NCI-H2171 (cell line): ENCODE data around the gene UBTD1.
"Not testable (repeated sequence)": the region's sequence is repeated elsewhere in the genome, so short reads cannot be mapped to it uniquely, and the experiment has no call there.

Source experiments
- DNase-seq: peaks from one replicate; lab custom pipeline; 2025; lab: John Stamatoyannopoulos, UW

The UBTD1 gene

DNA sequence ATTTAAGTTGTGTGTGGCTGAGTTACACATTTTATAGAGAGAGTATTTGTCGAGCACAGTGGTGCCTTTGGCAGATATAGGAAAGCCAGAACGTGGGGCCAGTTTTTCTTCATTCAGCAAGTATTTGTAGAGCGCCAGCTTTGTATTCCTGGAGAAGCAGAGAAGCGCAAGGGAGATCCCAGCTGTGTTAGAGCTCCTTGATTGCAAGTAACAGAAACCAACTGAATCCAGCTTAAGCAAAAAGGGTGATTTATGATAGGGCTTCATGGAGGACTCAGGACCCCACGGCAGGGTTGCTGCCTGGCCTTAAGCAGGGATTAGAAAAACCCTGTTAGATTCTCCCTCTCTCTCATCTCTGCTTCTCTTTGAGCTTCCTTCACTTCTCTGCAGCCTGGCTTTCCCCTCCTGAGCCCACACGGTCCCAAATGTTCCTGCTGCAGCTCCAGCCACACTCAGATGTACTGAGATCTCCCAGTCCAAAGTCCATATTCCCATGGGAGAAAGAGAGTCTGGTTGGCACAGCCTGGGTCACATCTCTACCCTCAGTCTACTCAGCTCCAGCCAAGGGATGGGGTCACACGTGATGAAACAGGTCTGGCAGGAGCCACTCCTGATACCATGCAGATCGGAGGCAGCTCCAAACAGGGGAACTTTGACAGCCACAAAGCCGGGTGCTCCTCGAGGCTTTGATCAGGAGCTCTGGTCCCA is 16.7 kb downstream of the UBTD1 start:
- no peak for DNase-seq

DNA sequence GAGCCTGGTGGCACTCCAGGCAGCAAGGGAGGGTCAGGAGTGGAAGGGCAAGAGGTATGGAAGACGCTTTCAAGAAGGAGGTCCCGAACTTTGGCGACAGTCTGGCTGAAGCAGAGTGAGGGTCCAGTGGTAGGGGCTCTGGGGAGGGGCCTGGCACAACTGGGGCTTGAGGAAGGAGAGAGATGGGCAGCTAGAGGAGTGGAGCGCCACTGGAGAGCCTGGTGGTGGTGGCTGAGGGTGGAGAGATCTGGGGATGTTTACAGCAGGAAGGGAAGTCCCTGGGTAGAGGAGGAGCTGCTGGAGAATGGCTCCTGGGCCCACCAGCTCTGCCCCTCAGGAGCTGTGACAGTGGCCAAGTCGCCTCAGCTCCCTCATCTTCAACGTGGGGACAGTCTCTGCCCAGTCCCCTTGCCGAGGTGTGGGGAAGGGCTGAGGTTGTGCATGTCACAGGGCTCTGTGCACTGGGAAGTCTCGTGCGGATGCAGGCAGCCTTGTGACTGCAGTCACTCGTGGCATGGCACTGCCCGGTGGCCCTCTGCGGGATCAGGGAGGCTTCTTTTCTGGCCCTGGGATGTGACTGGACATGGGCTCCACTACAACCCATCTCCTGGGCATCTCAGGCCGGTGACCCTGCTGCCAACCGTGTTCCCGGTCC is 18.5 kb downstream of the UBTD1 start:
- no peak for DNase-seq

DNA sequence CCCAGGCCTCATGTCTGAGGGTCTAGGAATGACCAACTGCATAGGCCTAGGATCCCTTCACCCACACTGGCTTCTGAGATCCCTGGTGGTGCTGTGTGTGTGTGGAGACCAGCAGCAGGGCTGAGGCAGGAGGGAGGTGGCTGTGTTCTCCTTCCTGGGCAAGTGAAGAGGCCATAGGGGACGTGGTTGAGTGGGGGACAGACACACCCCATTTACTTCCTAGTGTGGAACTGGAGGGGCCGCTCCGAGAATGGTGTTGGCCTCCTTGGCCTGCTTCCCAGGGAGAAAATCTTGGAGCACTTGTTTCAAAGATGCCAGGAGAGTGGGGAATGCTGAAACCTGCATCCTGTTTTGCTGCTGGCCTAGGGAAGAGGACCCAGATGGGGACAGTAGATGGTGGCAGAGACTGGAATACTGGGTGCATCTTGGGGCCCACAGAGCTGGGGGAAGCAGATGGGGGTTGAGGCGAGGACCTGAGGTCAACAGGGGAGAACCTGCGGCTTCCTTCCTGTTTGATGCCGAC is 19.1 kb downstream of the UBTD1 start:
- DNase-seq = no peak

DNA sequence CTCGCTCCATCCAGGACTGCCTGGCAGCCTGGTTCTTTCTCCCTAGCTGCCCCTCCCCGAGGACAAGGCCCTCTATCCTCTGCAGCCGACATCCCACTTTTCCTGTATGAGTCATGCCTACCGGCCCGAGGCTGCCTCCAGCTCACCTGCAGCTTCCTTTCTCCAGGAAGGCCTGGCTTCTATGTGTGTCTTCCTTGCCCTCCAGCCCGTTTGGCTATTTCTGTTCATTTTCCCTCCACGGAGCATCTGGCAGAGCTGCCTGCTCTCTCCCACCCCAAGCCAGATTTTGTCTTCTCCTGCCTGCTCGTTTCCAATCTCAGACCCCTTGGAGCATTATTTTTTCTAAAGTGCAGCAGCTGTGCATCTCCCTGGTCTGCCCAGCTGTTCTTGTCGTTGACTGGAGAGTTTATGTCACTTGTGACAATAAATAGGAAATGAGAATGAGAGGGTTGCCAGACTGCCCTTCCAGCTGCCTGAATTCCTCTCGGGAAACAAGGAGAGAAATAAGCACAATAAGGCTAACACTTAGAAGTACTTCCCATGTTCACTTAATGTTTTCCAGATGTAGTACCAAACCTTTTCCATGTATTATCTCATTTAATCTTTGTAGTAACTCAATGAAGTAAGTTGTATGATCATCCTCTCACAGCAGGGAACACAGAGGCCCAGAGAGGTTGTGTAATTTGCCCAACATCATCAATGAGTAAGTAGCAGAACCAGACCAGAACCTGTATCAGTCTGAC is 19.7 kb downstream of the UBTD1 start:
- DNase-seq = peak; percentile 10

DNA sequence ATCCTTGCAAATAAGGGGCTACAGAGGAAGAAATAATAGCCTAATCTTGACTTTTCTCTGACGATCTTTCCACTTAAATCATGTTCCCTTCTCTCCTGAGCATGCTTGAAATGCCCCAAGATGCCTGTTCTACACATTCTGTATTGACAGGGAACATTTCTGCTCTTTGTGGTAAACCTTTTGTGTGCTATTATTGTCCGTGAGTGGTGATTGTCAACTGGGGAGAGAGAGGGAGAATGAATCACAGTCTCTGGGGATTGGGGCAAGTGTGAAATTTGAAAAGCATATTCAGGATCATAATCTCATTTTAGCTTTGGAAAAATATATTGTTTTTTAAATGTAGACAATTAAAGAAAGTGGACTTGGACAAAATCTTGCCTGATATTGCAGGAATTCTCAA is 20.6 kb downstream of the UBTD1 start:
- no peak for DNase-seq

DNA sequence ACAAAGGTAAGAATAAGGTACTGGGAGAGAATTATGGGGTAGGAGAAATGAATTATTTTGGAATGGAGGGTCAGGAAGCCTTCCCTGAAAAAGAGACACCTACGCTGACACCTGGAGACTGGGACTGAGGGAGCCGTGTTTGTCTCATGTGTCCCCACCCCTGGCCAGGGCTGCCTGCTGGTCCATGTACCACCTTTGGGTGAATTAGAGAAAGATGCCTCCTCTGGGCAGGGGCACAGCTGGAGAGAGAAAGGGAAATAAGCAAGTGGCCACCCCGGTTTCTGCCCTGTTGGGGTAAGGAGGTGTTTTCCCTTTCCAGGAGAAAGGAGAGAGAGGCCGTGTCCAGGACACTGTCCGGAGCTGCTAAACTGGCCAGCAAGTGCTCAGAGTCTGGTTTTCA is 21.8 kb downstream of the UBTD1 start:
- DNase-seq = no peak

DNA sequence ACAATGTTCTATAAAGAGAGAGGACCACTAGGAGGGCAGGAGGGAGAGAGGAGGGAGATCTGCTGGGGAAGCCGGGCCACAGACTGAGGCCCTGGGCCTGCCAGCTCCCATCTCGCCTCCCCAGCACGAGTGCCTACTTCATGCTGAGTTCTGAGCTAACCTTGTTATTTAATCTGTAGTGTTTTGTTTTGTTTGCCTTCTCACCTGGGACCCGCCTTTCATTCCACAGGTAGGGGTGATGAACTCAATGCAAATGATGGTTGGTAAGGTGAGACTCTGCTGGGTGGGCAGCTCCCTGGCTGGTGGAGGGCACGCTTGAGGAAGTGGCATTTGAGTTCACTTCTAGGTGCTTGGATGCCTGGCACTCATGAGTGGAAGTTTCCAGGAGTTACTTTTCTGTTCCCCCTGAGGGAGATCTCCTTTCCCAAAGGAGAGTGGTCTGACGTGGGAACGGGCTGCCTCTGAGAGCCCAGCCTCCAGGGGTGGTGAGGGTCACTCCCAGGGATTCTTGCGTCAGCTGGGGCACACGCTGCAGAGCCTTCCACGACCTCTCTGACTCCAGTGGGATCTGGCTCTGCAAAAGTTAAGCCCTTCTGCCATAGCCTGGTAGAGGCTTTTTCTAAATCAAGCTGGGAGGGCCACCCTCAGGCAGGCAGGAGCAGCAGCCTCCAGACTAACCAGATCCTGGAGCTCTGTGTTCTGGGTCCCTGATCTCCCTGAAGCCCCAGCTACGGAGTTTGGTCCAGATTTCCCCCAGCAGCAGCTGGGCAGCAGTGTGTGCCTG is 22.4 kb downstream of the UBTD1 start:
- no peak for DNase-seq

DNA sequence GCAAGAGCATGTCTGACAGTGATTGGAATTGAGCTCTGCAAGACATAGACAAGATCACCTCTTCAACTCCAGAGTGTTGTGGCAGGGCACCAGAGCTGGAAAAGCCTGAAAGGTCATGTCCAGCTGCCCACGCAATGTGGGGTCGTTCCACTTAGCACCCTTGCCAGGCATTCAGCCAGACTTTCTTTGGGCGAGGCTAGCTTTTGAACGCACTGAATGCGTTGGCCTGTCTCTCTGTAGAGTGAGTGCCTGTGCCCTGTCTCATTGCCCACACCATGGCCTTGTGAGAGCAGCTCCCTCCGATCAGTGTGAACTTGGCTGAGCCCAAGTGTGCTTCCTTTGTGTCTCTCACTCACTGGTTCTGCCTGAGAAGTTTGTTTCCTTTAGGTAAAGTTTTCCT is 23.3 kb downstream of the UBTD1 start:
- no peak for DNase-seq

DNA sequence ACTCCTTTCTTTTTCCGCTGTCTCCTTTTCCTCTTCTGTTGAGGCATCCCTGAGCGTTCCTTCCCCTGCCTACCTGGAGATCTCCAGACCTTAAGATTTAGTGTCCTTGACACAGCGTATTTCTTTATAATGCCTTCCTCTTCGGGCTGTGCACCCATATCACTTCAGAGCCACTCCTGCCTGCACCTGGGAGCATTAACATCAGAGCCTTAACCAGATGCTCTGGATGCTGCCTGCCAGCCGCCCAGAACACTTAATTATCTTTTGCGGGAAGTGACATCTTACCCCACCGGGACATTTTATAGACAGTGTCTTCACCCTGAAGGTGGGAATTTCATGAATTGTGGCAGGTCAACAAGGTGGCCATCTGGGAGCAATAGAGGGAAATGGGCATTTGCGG is 24.2 kb downstream of the UBTD1 start:
- DNase-seq = no peak

DNA sequence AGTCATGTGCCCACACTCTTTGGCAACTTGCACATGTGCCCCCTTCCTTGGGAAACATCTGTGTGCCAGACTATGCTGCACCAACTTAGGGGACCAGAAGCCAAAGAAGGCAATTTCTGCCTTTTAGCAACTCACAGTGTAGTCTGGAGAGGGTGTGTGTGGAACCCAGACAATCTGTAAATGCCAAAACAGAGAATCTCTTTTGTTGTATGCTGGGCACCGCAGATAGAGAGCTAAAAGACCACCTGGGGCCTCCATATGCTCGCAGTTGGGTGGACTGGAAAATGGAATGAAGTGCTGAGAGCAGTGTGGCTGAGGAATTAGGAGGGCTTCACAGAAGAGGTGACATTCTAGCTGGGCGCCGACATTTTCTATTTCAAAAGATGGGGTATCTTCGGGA is 26.4 kb downstream of the UBTD1 start:
- no peak for DNase-seq

DNA sequence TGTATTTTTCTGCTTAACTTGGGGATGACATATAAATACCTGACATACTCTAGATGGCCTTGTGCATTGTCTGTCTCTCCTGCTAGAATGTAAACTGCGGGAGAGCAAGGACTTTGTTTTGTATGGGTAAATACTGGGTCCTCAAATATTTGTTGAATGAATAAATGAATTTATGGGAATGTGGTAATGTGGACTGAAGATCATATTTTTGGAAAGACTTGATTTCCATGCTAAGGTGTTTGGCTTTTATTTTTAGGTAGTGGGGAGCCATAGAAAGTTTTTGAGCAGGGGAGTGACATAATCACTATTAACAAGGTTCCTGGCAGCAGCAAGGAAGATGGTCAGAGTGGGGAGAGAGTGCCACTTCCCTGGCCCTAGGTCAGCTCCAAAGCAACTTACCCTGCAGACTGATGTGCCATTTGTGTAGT is 27.0 kb downstream of the UBTD1 start:
- no peak for DNase-seq

DNA sequence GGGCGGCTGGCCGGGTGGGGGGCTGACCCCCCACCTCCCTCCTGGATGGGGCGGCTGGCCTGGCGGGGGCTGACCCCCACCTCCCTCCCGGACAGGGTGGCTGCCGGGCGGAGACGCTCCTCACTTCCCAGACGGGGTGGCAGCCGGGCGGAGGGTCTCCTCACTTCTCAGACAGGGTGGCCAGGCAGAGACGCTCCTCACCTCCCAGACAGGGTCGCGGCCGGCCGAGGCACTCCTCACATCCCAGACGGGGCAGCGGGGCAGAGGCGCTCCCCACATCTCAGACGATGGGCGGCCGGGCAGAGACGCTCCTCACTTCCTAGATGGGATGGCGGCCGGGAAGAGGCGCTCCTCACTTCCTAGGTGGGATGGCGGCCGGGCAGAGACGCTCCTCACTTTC is 30.2 kb downstream of the UBTD1 start:
- DNase-seq = not testable (repeated sequence)

DNA sequence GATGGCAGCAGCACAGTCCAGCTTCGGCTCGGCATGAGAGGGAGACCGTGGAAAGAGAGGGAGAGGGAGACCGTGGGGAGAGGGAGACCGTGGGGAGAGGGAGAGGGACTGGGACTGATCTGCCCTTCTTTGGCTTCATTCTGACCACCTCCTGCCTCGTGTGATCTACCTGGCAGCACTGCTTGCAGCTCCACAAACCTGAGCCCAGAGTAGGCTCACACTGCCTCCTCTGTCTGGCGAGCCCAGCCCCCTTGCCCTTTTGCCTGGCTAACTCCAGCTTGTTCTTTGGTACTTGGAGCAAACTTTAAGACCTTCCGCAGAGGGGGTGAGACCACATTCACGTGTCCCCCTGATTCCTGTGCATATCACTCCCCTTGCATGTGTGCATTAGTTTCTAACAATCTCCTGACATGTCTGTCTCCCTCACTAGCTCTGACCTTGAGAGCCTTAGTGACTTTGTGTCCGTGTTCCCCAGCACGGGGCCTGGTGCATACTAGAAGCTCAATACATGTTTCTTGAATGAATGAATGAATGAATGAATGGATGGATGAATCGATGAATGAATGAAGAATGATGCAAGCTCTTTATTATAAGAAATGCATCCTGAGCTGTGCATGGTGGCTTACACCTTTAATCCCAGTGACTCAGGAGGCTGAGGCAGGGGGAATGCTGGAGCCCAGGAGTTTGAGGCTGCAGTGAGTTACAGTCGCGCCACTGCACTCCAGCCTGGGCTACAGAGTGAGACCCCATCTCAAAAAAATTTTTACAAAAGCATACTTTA is 31.2 kb downstream of the UBTD1 start:
- DNase-seq = no peak

DNA sequence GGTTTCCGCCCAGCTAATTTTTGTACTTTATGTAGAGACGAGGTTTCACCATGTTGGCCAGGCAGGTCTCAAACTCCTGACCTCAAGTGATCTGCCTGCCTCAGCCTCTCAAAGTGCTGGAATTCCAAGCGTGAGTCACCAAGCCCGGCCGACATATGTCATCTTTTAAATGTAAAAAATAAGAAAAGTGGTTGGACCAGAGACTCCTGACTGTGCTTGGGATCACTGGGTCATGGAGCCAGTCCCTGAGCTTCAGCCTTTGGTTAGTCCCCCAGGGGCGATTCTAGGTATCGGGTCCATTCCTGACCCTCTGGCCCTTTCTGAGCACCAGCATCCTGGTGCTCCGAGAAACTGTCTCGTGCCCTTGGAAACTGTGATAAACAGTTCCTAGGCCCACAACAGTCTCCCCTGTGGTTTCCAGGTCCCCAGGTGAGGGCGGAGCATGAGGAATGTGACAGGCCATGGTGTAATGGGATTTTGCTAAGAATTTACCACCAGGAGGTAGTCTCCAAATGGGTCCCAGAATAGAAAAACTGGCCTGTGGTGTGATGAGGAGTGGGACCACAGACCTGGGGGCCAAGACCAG is 32.8 kb downstream of the UBTD1 start:
- no peak for DNase-seq

DNA sequence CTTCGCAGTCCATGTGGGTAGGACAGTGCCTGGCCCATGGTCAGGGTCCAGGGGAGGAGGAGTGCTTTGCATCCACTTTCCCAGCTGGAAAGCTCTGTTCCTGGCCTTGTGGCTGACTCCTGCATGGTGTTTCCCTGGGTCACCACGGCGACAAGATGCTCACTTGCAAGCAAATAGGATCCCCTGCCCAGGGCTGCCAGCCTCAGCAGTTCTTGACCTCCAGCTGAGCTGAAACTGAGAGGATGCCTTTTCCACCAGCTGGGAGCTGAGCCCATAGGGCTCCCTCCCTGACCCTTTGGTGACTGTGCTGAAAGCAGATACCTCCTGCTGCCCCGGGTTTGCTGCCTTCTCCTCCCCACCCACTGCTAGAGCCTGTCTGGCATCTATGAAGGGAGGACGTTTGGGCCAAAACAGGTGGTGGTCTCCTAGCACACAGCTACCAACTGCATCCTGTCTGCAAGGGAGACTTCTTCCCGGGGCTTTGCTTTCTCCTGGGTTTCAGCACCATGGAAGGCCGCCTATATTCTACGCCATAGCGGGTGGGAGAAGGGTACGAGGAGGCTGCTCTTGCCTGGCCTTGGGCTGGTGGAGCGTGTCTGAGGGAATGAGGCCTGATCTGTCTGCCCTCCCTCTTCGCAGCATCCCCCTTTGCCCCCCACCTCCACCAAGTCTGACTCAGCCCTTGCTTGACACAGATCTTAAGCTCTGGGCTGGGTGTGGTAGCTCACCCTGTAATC is 34.4 kb downstream of the UBTD1 start:
- no peak for DNase-seq

DNA sequence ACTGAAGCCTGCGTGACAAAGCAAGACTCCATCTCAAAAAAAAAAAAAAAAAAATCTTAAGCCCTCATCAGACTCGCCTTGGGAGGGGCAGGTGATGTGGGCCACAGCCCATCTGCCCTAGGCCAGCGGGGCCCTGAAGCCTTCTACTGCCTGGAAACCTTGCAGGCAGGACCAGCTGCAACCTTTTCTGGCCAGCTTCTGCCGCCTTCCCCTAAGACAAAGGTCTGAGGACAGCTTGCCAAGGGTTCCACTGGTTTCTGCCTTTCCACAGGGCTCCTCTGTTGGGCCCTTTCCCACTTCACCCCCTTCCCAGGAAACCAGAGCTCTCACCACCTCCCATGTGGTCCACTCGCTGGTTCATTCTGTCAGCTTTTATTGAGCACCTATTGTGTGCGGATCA is 35.2 kb downstream of the UBTD1 start:
- DNase-seq = no peak

DNA sequence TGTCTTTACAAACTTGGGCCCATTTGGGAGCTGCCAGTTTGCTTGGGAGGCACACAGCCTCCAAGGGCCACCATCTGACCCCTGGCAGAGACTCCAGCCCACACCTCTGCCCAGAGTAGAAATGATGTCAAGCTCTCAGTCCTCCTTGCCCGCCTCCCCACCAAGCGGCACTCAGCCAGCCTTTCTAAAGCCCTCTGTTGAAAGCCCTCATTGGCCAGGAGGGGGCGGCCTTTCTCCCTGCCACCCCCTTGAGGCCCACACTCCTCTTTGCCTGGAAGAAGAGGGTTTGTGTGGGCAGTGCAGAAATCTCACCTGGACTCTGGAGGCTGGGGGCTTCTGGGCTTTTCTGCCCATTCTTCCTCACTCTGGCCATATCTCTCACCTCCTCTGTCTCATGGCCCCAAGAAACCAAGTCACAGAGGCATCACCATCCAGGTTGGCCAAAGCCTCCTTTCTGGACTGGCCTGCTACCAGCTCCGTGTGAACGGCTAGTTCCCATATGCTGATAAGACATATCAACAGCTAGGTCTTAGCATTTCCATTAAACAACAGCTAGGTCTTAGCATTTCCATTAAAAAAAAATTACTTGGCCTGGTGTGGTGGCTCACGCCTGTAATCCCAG is 36.1 kb downstream of the UBTD1 start:
- DNase-seq = no peak

DNA sequence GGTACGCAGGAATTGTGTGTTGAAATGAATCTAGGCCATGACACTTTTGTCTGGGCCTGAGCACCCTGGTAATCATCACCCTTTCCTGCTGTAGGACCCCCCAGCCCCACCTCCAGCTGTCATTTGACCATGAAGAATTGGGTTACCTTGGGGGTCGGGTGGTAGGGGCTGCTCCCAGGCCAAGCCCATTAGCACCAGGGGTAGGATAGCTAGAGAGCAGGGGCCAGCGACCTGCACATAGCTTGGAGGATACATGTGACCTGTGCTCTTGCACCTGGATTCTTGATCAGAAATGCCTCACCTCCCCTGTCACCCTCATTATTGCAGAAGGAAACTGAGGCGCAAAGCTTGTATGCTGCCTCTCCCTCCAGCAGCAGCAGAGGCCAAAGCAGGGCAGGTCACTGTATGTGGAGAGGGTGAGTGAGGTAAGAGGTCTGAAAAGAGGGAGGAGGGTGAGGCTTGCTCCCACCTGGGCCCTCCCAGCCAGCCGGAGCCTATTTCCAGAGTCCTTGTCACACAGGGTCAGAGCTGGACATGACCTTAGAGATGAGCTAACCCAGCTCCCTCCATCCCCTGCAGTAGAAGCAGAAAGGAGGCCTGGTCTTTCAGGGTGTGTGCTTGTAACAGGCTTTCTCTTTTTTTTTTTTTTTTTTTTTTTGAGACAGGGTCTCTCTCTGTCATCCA is 38.6 kb downstream of the UBTD1 start:
- DNase-seq = no peak

DNA sequence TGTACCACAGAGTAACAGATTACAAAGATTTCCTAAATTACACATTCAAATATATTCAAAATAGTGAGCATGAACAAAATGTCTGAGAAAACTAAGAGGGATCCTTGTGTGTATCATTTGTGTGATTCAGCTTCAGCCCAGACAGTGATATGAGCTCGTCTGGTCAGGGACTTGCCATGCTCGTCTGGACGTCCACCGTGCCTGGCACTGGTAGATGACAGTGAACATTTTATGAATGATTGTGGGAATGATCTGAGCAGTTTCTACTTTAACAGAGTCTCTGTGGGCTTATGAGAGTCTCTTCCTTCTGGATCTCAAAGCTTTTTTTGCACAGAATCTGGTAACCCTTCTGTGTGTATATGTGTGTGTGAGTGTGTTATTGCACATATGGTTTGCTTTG is 39.7 kb downstream of the UBTD1 start:
- DNase-seq = no peak
